GM23248 (cell line): ENCODE results near the gene MPV17L2.

Experiments
- EZH2 ChIP-seq: fragments of 200-600 bp; sonication (generic); IDR thresholded peaks from 2 replicates; pipeline ENCODE4 v1.6.1; 2018; ENCODE audit warnings: antibody characterized with exemption, mild to moderate bottlenecking; ENCODE audit not compliant: insufficient read depth, poor library complexity, severe bottlenecking
- EZH2phosphoT487 ChIP-seq: fragments of 200-600 bp; sonication (generic); IDR thresholded peaks from 2 replicates; pipeline ENCODE4 v1.6.1; 2018; ENCODE audit warnings: antibody characterized with exemption, moderate library complexity, mild to moderate bottlenecking, low read depth; ENCODE audit not compliant: insufficient read depth

GRCh38 chr19:18218600-18218999 lies 25.6 kb downstream of the MPV17L2 start:
- TF ChIP-seq EZH2 (no peak), EZH2phosphoT487 (no peak)
